ENCODE data around the gene SPINT4. TPM values are rescaled to one million over a fixed set of nuclear protein-coding genes. Genes with fewer than 3 reads are reported as not detected.

Gene SPINT4
- not detected for total RNA-seq
- not detected for polyA plus RNA-seq (2013, experiment 1 of 2)
- not detected for polyA plus RNA-seq (2013, experiment 2 of 2)
- long read RNA-seq, experiment 1, result 0 reads
- long read RNA-seq, experiment 2, result 0 reads
- long read RNA-seq, experiment 3, result 0 reads
- long read RNA-seq, experiment 4, result 0 reads

DNA sequence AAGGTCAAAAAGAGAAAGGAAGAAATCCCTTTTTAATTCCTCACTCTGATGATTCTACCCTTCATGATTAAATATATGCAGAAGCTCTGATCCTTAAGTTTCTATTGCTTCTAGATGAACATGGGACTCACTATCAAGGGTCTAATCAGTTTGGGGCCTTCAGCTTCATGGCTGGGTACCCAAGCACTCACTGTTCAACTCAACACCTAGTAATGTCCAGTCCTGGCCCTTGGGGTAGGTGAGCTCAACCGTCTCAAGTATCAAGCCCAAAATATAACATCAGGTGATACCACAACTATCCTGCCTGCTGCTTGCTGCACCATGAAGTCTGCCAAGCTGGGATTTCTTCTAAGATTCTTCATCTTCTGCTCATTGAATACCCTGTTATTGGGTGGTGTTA, at the start of gene SPINT4:
Gene SPINT4 (plus strand): TSS at position 301 of the 400 bp plus-strand sequence. CDS start 21 bp downstream, at position 322.
- TF ChIP-seq, protein P1, sequence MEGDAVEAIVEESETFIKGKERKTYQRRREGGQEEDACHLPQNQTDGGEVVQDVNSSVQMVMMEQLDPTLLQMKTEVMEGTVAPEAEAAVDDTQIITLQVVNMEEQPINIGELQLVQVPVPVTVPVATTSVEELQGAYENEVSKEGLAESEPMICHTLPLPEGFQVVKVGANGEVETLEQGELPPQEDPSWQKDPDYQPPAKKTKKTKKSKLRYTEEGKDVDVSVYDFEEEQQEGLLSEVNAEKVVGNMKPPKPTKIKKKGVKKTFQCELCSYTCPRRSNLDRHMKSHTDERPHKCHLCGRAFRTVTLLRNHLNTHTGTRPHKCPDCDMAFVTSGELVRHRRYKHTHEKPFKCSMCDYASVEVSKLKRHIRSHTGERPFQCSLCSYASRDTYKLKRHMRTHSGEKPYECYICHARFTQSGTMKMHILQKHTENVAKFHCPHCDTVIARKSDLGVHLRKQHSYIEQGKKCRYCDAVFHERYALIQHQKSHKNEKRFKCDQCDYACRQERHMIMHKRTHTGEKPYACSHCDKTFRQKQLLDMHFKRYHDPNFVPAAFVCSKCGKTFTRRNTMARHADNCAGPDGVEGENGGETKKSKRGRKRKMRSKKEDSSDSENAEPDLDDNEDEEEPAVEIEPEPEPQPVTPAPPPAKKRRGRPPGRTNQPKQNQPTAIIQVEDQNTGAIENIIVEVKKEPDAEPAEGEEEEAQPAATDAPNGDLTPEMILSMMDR (conservative IDR thresholded peaks at IDR 0.05), result no peak
- Mint-ChIP-seq H3K27me3 (ENCODE audit: insufficient read depth) (no peaks in the 10 kb centered on the region), H3K27ac (no peak within 1 kb of the TSS), H3K4me3 (no peak within 1 kb of the TSS), H3K4me1 (no peaks in the 10 kb centered on the region), H3K36me3 (ENCODE audit: low read depth) (no peaks in the 10 kb centered on the region), H3K9me3 (peaks cover 9% of the 10 kb centered on the region)
- H3K27ac ChIP-seq (ENCODE audit: low read depth, low read length), result no peak within 1 kb of the TSS
- H3K9me3 ChIP-seq (ENCODE audit: control insufficient read depth, low read length), result no peaks in the 10 kb centered on the region
- H3K4me1 ChIP-seq (ENCODE audit: control insufficient read depth, insufficient read depth, low read length), result no peaks in the 10 kb centered on the region
- 100% methylated on average over 1 of the region's 1 CpG; no CpG with 5 or more reads in 1 of the 2 experiments for whole genome bisulfite sequencing, 2 experiments (ENCODE audit: insufficient coverage in 1 of 2, insufficient read length in 1 of 2)
- H3K27me3 ChIP-seq (ENCODE audit: control insufficient read depth, insufficient read depth, low read length, poor library complexity, severe bottlenecking), result no peaks in the 10 kb centered on the region
- no peaks in the 10 kb centered on the region for H3K36me3 ChIP-seq (ENCODE audit: control insufficient read depth, insufficient read depth, low read length)
- H3K4me3 ChIP-seq (ENCODE audit: low read length), result no peak within 1 kb of the TSS
- DNase-seq, result no peak
- H3K9ac ChIP-seq (ENCODE audit: extremely low read depth, low read length, poor library complexity, severe bottlenecking), result no peak within 1 kb of the TSS

DNA sequence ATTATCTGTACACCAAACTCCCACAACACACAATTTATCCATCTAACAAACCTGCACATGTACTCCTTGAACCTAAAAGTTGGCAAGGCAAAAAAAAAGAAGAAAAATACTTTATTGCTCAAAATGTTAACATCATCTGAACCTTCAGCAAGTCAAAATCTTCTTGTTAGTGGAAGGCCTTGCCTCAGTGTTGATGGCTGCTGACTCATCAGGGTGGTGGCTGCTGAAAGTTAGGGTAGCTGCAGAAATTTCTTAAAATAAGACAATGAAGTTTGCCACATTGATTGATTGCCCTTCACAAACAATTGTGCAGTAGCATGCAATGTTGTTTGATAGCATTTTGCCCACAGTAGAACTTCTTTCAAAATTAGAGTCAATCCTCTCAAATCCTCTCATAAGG, 49.4 kb upstream of the SPINT4 start:
- DNase-seq, result no peak
- peaks cover 27% of the 10 kb centered on the region for H3K9me3 Mint-ChIP-seq
- Histone ChIP-seq H3K9me3 (ENCODE audit: control insufficient read depth, low read length) (peaks cover 23% of the 10 kb centered on the region), H3K27ac (ENCODE audit: low read depth, low read length) (no peak overlapping the region), H3K4me3 (ENCODE audit: low read length) (no peak overlapping the region), H3K9ac (ENCODE audit: extremely low read depth, low read length, poor library complexity, severe bottlenecking) (no peak overlapping the region), H3K36me3 (ENCODE audit: control insufficient read depth, insufficient read depth, low read length) (no peaks in the 10 kb centered on the region), H3K27me3 (ENCODE audit: control insufficient read depth, insufficient read depth, low read length, poor library complexity, severe bottlenecking) (no peaks in the 10 kb centered on the region), H3K4me1 (ENCODE audit: control insufficient read depth, insufficient read depth, low read length) (no peaks in the 10 kb centered on the region)
- no peak overlapping the region for H3K4me3 Mint-ChIP-seq
- TF ChIP-seq, protein P1 (conservative IDR thresholded peaks at IDR 0.05), result no peak
- no peaks in the 10 kb centered on the region for H3K27me3 Mint-ChIP-seq (ENCODE audit: insufficient read depth)
- no peak overlapping the region for H3K27ac Mint-ChIP-seq
- H3K36me3 Mint-ChIP-seq (ENCODE audit: low read depth), result no peaks in the 10 kb centered on the region
- no peaks in the 10 kb centered on the region for H3K4me1 Mint-ChIP-seq

- DNase-seq, result no peak
- no peak overlapping the region for H3K27ac ChIP-seq (ENCODE audit: low read depth, low read length)
- no peak overlapping the region for H3K27ac Mint-ChIP-seq
- no peaks in the 10 kb centered on the region for H3K4me1 ChIP-seq (ENCODE audit: control insufficient read depth, insufficient read depth, low read length)
- TF ChIP-seq, protein P1 (conservative IDR thresholded peaks at IDR 0.05), result no peak
- peaks cover 3% of the 10 kb centered on the region for H3K27me3 Mint-ChIP-seq (ENCODE audit: insufficient read depth)
- H3K36me3 Mint-ChIP-seq (ENCODE audit: low read depth), result no peaks in the 10 kb centered on the region
- H3K4me3 ChIP-seq (ENCODE audit: low read length), result peak overlapping the region; percentile 40
- no peak overlapping the region for H3K4me3 Mint-ChIP-seq
- H3K9me3 ChIP-seq (ENCODE audit: control insufficient read depth, low read length), result peaks cover 41% of the 10 kb centered on the region
- no peaks in the 10 kb centered on the region for H3K36me3 ChIP-seq (ENCODE audit: control insufficient read depth, insufficient read depth, low read length)
- H3K27me3 ChIP-seq (ENCODE audit: control insufficient read depth, insufficient read depth, low read length, poor library complexity, severe bottlenecking), result no peaks in the 10 kb centered on the region
- H3K9me3 Mint-ChIP-seq, result peaks cover 45% of the 10 kb centered on the region
- peaks cover 11% of the 10 kb centered on the region for H3K4me1 Mint-ChIP-seq
- H3K9ac ChIP-seq (ENCODE audit: extremely low read depth, low read length, poor library complexity, severe bottlenecking), result no peak overlapping the region
Measured at GRCh38 chr20:45679650-45680049, 42.5 kb upstream of the SPINT4 start.
